ENCODE results near the gene ZIC2.

- TF ChIP-seq EZH2 (IDR thresholded peaks at IDR 0.05; ENCODE audit: borderline replicate concordance, insufficient read depth, low read length, poor library complexity, severe bottlenecking) (no peak), EP300 (conservative IDR thresholded peaks at IDR 0.05; ENCODE audit: poor library complexity, severe bottlenecking) (no peak), CTCF (IDR thresholded peaks at IDR 0.05; ENCODE audit: poor library complexity, severe bottlenecking) (no peak), REST (IDR thresholded peaks at IDR 0.05; ENCODE audit: borderline replicate concordance) (no peak), POLR2AphosphoS5 (IDR thresholded peaks at IDR 0.05) (no peak), SMC3 (conservative IDR thresholded peaks at IDR 0.05; ENCODE audit: poor library complexity) (no peak), TAF1 (IDR thresholded peaks at IDR 0.05; ENCODE audit: low read depth) (no peak), RAD21 (conservative IDR thresholded peaks at IDR 0.05) (no peak)
Measured at GRCh38 chr13:99941086-99941485, 40.5 kb upstream of the ZIC2 start.
